Measurements from ENCODE around the gene BAHCC1. TPM values are rescaled to one million over a fixed set of nuclear protein-coding genes. Genes with fewer than 3 reads are reported as not detected.
"Not testable (repeated sequence)": the region's sequence is repeated elsewhere in the genome, so short reads cannot be mapped to it uniquely, and the experiment has no call there.

The BAHCC1 gene
- total RNA-seq, 1 donor from 2014 or later: 61.3 TPM

DNA sequence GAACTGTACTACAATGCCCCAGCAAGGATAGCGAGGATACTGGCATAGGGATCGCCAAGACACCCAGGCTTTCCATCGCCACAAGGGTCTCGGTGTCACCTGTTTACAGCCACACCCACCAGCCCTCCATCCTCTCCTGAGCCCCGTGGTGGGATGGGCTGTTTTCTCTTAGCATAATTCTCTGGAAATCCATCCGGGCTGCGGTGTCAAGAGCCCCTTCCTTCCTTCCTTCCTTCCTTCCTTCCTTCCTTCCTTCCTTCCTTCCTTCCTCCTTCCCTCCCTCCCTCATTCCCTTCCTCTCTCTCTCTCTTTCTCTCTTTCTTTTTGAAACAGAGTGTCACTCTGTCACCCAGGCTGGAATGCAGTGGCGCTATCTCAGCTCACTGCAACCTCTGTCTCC lies 36.0 kb upstream of the BAHCC1 start:
- no peak overlapping the region for H3K4me3 Mint-ChIP-seq
- peaks cover 9% of the 10 kb centered on the region for H3K27me3 Mint-ChIP-seq (ENCODE audit: low read depth)
- no peaks in the 10 kb centered on the region for H3K36me3 Mint-ChIP-seq (ENCODE audit: low read depth)
- no peak overlapping the region for H3K27ac Mint-ChIP-seq (ENCODE audit: unreplicated experiment)
- peaks cover 28% of the 10 kb centered on the region for H3K4me1 Mint-ChIP-seq
- TF ChIP-seq, protein P1, sequence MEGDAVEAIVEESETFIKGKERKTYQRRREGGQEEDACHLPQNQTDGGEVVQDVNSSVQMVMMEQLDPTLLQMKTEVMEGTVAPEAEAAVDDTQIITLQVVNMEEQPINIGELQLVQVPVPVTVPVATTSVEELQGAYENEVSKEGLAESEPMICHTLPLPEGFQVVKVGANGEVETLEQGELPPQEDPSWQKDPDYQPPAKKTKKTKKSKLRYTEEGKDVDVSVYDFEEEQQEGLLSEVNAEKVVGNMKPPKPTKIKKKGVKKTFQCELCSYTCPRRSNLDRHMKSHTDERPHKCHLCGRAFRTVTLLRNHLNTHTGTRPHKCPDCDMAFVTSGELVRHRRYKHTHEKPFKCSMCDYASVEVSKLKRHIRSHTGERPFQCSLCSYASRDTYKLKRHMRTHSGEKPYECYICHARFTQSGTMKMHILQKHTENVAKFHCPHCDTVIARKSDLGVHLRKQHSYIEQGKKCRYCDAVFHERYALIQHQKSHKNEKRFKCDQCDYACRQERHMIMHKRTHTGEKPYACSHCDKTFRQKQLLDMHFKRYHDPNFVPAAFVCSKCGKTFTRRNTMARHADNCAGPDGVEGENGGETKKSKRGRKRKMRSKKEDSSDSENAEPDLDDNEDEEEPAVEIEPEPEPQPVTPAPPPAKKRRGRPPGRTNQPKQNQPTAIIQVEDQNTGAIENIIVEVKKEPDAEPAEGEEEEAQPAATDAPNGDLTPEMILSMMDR (conservative IDR thresholded peaks at IDR 0.05): no peak
- no peak for DNase-seq (ENCODE audit: low read depth, low spot score)
- no peaks in the 10 kb centered on the region for H3K9me3 Mint-ChIP-seq

DNA sequence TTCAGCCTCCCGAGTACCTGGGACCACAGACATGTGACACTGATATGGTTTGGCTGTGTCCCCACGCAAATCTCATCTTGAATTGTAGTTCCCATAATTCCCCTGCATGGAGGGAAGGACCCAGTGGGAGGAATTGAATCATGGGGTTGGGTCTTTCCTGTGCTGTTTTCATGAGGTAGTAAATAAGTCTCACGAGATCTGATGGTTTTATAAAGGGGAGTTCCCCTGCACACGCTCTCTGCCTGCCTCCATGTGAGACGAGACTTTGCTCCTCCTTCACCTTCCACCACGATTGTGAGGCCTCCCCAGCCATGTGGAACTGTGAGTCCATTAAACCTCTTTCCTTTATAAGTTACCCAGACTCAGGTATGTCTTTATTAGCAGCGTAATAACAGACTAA lies 33.3 kb upstream of the BAHCC1 start:
- H3K9me3 Mint-ChIP-seq; DNase-seq (ENCODE audit: low read depth, low spot score); H3K4me3 Mint-ChIP-seq; H3K36me3 Mint-ChIP-seq (ENCODE audit: low read depth); H3K27ac Mint-ChIP-seq (ENCODE audit: unreplicated experiment): not testable (repeated sequence)
- Mint-ChIP-seq H3K27me3 (ENCODE audit: low read depth) (peaks cover 16% of the 10 kb centered on the region), H3K4me1 (peaks cover 40% of the 10 kb centered on the region)

DNA sequence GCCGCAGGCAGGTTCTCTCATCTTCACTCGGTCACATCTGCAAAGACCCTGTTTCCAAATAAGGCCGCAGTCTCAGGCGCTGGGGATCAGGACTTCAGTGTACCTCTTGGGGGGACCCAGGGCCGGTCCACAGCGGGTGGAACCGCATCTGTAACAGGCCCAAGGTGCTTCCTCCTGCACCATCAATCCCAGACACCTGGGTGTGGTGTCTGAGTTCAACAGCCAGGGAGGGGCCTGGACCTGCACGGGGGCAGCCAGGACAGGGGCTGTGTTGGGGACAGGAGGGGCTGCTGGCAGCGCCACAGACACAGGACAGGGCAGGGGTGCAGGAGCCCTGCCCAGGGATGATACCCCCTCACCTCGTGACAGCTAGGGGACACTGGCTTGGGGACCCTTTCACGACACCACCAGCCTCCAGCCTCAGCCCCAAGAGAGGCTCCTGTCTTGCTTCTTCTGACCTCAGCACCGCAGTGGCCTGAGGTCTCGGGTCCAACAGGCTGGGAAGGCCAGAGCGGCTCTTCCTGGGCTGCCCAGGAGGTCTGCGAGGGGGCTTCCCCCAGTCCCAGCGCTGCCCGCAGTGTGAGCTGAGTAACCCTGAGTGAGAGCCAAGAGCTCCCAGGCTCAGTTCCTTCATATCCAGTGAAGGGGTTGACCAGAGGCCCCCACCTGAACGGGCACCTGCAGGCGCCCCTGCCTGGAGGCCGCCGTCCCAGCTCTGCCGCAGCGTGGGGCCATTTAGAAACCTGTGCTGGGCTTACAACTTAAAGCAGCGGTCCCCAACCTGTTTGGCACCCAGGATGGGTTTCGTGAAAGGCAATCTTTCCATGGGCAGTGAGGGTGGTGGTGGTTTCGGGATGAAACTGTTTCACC lies 30.7 kb upstream of the BAHCC1 start:
- TF ChIP-seq, protein P1 (conservative IDR thresholded peaks at IDR 0.05): no peak
- Mint-ChIP-seq H3K27me3 (ENCODE audit: low read depth) (peaks cover 16% of the 10 kb centered on the region), H3K9me3 (no peaks in the 10 kb centered on the region), H3K36me3 (ENCODE audit: low read depth) (no peaks in the 10 kb centered on the region), H3K27ac (ENCODE audit: unreplicated experiment) (no peak overlapping the region), H3K4me1 (peaks cover 28% of the 10 kb centered on the region), H3K4me3 (no peak overlapping the region)
- DNase-seq (ENCODE audit: low read depth, low spot score): no peak

DNA sequence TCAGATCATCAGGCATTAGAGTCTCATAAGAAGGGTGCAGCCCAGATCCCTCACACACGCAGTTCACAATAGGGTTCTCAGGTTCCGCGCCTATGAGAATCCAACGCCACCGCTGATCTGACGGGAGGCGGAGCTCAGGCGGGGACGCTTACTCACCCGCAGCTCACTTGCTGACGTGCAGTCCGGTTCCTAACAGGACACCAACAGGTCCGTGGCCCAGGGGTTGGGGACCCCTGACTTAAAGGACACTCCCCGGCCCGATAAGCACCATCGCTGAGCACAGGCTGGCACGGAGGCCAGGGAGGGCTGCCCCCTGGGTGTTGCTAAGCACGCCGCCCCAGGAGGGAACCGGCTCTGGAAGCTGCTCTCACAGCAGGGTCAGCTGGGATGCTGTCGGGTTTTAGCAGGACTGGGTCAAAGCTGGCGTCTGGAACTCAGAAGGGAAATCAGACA lies 30.1 kb upstream of the BAHCC1 start:
- TF ChIP-seq, protein P1 (conservative IDR thresholded peaks at IDR 0.05): no peak
- Mint-ChIP-seq H3K9me3 (no peaks in the 10 kb centered on the region), H3K27me3 (ENCODE audit: low read depth) (peaks cover 16% of the 10 kb centered on the region), H3K4me3 (no peak overlapping the region), H3K27ac (ENCODE audit: unreplicated experiment) (peak overlapping the region; percentile 43), H3K4me1 (peaks cover 27% of the 10 kb centered on the region), H3K36me3 (ENCODE audit: low read depth) (no peaks in the 10 kb centered on the region)
- DNase-seq (ENCODE audit: low read depth, low spot score): peak; percentile 40

DNA sequence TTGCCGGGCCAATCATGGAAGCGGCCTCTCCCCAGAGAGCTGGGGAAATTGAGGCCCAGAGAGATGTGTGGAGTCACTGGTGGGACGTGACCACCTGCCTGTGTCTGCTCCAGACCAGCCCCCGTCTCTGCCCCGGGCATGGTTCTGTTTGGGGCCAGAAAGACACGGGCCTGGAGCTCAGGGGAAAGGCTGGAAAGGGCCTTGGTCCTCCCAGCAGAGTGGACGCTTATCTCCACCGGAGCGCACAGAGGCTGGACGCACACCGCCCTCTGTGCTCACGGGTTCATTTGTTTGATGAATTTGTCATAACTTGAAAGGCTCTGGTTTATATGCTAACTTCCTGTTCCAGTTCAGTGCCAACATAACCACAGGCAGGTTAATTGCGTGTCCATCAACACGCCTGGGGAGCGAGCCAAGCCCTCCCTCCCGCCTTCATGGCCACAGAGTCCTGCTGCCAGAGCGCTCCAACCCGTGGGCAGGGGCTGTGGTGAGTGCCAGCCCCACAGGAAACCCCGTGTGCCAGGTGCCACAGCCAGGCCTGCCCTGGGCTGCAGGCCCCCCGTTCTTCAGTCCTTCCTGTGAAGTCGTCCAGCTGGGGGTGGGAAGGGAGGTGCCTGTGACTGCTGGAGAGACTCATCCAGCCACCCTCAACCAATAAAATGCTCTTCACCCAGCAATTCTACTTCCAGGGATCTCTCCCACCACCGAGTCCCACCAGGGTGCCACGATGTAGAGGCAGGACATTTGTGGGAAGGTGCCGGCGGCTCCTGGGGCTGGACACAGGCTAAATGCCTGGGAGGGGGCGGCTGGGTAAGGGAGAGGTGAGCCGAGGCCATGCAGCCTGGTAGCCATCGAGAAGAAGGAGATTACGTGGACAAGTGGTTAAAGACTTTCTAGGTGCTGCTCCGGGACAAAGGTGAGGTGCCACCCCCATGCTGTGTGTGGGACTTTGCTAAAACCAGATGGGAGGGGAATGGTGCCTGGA lies 29.4 kb upstream of the BAHCC1 start:
- H3K36me3 Mint-ChIP-seq (ENCODE audit: low read depth): no peaks in the 10 kb centered on the region
- H3K9me3 Mint-ChIP-seq: no peaks in the 10 kb centered on the region
- peaks cover 21% of the 10 kb centered on the region for H3K4me1 Mint-ChIP-seq
- peaks cover 16% of the 10 kb centered on the region for H3K27me3 Mint-ChIP-seq (ENCODE audit: low read depth)
- TF ChIP-seq, protein P1 (conservative IDR thresholded peaks at IDR 0.05): no peak
- DNase-seq (ENCODE audit: low read depth, low spot score): no peak
- H3K4me3 Mint-ChIP-seq: no peak overlapping the region
- H3K27ac Mint-ChIP-seq (ENCODE audit: unreplicated experiment): peak overlapping the region; percentile 43
